Brain pericyte (primary cell): ENCODE measurements around the gene TEAD1.

ENCODE experiments used
- DNase-seq: peaks from one replicate; pipeline ENCODE4 v3.0.0-alpha.2; 2012; ENCODE audit warnings: low read depth, low spot score

Gene TEAD1

DNA sequence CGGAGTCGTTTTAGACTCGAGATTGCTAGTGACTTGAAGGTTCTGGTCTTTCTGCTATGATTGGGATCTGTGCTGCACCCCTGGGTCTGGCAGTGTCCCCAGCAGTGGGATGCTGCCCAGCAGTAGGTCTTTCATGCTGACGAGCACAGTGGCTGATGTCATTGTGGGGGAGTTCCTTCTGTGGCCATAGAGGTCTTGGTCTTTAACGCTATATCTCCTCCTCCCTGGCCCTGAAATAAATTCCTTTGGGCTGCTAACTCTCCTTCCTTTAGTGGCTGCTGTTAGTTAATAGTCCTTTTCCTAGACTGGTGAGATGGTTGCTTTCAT is 136.3 kb downstream of the TEAD1 start:
- no peak for DNase-seq

DNA sequence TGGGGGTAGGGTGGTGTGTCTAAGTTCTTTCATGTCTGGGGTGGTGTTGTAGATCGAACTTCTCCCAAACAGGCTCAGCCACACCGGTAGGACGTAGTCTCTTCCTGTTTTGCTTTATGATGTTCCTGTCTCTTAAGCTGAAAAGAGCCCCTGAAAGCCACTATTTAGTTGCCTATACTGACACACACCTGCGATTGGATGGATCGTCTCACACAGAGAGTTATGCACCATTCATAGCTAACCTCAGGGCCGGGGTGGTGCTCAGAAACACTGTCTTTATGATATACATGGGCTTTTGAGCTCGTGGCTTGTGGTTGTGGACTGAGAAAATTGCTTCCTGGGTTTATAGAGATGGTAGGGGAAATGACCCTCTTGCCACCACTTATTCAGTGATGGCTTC is 137.6 kb downstream of the TEAD1 start:
- DNase-seq: no peak

DNA sequence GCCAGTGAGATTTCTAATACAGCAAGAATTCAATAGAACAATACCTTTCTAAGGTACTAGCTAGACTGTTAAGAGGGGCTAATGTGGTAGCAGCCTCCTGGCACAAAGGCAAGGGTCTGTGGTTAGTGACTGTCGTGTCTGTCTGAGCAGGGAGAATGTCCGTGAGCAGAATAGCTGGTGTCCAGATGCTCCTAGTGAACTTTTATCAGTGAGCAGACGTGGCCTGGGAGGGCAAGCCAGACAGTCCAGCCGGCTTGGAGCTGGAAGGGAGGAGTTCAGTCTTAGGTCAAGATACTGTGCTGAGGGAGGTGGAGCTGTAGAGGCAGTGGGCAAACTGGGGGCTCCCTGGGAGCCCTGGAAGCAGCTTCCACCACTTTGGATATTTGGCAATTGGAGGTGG is 138.6 kb downstream of the TEAD1 start:
- DNase-seq: no peak

DNA sequence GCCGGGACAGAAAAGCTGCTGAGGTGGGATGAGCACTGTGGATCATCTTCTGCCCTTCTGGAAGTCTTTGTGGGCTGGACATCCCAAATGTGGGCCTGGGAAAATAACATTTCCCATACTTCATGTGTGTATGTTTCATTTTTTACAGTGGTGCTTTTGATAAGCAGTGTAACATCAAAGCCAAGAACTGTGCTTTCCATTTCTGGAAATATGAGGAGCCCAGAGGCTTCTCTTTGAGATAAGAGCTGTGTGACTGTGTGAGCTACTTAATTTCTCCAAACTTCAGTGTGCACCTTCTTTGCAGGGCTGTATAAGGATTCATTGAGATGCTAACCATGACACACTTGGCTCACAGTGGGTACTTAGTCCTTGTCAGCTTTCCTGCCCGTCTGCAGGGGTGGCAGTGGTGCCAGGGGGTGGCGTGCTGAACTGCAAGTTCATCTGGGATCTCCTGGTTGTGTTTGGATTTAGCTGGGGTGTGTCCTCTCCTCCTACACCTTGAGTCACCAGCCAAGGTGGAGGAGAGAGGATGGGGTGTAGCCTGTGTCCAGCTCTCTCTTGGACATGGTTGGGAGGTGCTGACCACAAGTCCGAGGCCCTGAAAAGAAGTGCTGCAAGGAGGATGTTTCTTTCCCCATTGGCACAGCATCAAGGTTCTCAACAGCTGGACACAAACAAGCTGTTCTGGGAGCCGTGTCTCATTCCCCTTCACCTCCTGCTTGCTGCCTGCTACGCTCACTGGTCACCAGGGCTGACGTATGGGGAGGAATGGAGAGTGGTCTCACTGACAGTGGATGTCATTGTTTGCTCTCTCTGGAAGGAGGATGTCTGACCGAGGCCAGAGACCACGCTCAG is 139.4 kb downstream of the TEAD1 start:
- DNase-seq: no peak

GRCh38 chr11:12815129-12815480 is 140.9 kb downstream of the TEAD1 start:
- DNase-seq: no peak

- DNase-seq: no peak
Observed at GRCh38 chr11:12815931-12816494, 141.8 kb downstream of the TEAD1 start.

DNA sequence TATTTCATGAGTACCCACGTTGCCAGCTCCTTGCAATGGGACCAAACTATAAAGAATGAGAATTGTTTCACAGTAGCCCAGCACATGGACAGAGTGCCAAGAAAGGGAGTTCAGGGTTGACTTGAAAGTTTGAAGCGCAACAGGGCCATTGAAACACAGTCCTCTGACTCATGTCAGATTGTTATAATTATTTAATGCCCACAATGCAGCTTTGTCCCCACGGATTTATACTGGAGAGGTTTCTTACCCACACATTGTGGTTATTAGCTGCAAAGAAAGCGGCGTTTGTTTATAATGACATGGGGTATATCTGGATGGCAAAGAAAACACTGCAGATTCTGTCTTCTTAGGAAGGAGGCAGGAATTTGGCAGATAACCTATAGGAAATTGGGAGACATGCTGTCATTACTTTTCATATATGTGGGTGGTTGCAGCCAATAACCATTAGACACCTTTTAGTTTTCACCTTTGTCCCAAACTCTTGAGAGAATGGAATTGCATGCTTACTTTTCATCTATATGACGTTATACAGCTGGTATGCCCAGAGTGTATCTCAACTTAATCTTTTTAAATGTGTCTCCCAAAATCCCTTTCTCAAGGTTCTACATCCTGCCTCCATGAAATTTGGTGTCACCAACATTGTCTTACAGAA is 143.6 kb downstream of the TEAD1 start:
- no peak for DNase-seq

DNA sequence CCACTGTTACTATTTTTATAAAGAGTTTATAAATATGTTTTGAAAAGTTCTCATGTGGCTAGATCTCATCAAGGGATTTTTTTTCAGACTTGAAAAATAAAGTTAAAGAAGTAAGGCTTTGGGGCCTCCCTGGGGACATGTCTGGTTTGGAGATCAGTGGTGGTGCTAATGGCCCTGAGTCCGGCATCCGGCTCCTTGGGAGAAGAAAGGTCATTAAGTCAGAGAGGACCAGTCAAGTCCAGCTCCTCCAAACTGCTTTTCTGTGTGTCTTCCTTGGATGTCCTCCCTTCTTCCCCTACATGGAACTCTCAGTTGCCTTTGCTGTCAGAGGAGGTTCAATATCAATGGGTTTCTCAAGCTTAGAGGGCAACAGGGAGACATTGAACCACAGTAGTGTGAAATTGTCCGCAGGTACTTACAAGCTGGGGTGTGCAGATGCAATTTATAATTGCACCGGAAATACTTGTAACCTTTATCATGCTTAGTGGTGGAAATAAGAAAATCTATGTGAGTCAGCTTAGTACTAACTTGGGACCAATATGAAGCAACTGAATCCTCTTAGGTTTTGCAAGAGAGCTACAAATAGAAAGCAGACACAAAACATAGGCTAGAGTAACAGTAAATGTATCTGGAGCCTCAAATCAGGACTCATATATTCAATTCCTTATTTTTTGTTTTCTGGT is 144.3 kb downstream of the TEAD1 start:
- DNase-seq: no peak

DNA sequence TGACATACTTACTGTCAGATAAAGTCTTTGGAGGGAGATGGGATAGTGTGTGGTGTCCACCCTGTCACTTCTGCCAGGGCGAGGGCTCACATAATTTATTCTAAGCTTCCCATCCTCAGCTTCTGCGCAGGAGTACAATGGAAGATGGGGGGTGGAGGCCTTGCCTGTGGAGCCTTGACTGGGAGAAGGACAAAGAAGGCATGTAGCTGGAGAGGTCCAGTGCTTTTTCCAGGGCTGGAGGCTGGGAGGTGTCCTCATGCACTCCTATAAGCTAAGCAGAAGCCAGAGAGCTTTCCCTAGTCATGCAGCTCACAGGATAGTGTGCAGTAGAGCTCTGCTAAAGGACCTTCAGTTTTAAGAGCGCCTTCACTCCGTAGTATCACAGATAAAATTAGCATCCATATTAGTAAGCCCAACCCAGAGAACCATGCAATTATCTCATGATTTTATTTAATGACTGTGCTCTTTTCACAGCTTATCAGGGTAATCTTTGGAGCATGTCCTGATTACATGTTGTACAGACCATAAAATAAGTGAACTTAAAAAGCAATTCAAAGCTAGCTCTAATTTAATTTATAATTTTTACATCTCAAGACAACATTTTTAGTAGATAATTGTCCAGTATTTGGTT is 148.3 kb downstream of the TEAD1 start:
- DNase-seq: no peak

DNA sequence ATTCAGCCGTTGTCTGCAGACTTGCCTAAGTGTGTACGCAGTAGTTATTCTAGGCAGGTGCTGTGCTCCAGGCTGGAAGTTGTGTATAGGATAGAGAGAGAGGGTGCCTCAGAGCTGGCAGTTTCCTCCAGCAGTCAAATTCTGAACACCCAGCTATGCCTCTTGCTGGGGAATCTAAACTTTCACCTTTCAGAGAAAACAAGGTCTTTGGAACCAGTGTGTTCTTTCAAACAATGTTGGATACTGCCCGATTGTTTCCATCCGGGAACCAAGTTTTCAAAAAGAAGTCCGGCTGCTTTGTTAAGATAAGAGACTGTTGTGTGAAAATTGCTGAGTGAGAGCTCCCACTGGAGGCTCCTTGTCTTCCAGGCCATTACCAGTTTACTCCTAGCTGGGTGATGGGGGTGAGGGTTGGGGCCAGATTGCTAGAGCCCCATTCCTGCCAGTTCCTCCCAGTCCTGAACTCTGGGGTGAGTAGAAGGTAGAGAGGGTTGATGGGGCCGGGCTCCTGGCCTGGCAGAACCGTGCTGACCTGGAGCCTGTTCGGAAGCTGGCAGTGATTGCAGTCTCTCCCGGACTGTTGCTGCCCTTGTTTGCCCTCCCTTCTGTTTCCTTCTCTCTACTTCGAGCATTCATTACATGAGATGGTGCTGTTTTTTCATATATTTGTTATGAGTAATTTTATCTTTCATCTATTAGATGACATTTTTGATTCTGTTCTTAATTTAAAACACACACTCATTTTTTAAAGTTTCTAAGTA is 150.2 kb downstream of the TEAD1 start:
- no peak for DNase-seq

DNA sequence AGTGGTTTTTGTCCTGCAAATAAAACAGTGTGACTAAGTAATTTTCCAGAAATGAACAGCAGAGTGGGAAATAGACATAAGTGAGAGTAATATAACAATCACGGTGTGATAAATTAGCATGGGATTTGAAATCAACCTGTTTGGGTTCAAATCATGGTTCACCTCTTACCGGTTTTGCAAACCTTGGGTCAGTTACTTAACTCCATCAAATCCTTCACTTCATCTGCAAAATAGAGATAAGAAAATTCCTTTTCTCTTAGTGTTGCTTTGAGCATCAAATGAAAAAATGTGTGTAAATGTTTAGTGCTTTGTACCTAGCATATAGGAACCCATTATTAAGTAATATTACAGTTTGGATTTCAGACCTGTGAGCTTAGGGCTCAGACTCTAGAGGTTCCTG is 152.2 kb downstream of the TEAD1 start:
- no peak for DNase-seq

GRCh38 chr11:12827369-12827768 is 153.1 kb downstream of the TEAD1 start:
- no peak for DNase-seq

DNA sequence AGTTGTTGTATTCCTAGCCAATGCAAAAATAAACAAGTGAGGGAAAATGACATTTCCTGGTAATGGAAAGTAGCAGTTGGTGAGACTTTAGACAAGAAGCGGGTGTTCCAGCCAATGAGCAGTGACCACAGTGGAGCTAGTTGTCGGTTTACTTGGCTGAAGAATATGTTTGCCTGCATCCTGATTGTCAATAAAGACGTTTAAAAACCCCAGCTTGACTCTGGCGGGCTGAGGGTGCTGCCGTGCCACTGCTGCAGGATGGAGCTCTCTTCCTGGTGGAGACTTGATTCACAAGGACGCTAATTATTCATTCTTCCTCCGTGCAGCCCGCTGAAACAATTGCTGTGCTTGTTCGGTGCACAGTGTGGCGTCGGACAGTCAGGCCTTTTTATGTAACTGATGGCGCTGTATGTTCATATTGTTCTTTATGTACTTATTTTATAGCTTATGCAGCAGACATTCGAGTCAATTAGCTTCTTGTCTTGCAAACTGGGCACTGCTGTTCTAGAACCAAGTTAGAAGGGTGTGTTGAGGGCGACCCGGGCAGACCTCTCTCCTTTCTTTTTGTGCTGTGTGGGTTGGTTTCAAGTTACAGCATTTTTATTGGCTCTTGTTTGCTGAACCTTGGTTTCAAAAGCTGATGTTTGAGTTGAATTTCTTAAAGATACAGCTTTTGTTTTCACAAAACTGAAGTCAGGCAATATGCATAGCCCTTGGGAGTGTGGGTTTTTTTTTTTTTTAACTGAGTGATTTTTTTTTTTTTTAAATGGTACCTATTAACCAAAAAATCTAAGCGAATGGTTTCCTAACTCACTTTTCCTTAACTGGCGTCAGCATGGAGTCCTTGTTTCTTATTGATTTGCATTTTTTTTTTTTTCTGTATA is 153.9 kb downstream of the TEAD1 start:
- DNase-seq: peak; percentile 72

- no peak for DNase-seq
Observed at GRCh38 chr11:12829131-12829530, 154.9 kb downstream of the TEAD1 start.

DNA sequence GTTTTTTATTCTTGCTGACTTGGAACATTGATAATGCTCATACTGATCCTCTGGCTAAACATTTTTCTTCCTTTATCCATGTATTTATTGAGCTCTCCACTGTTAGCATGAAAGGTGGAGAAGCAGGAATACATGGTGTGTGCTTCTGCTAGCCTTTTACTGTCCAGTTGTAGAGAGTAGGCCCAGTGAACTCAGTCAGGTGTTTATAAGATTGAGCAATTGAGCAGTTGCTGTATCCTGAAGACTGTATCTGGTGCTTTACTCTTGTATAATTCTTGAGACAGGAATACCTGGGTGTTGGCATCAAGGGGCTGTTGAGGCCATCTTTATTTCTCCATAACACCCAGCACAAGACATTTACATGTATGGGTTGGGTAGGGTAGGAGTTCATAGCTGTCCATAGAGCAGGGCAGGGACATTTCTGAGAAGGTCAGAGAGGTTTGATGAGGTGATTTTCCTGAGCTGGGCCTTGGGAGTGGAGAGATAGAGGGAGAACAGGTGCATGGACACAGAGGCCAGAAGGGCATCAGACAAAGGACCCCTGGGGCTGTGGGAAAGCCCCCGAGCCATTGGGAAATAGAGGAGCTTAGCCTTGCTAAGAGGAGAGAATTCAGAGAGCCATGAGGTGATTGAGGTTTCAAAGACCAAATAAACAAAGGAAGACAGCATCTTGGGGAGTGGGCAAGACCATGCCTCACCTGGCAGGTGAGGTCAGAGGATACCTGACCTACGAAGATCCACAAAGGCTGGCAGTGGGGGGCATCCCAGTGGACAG is 155.5 kb downstream of the TEAD1 start:
- DNase-seq: no peak

- DNase-seq: no peak
Observed at GRCh38 chr11:12831471-12832202, 157.4 kb downstream of the TEAD1 start.

DNA sequence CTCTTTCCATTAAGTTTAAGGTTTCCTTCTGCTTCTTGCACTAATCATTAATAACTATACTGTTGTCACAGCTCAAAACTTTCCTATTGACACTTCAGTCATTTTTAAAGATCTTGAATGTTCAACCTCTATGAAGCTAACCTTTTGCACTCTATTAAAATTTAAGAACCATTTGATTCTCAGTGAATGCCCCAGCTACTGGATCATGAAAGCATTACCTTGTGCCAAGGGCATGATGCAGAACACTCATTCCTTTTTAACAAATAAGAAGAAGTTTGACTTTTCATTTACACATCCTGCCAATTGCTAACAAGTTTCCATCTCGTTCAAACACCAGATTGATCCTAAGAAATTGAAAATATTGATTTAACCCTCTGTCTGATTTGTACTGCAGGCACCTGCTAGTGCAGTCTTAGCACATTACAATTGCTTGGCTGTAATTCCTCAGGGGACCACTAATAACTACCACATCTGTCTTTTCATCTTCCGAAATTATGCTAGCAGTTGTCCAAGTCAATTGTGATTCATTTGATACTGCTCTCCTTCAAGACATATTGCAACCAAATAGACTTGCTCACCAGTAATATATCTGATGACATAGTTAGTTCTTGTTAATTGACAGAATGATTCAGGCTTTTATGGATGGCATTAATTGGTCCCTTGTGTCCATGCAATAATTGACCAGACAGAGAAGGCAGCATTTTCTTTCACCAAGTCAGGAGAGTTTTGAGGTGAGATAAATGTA is 158.4 kb downstream of the TEAD1 start:
- DNase-seq: no peak

DNA sequence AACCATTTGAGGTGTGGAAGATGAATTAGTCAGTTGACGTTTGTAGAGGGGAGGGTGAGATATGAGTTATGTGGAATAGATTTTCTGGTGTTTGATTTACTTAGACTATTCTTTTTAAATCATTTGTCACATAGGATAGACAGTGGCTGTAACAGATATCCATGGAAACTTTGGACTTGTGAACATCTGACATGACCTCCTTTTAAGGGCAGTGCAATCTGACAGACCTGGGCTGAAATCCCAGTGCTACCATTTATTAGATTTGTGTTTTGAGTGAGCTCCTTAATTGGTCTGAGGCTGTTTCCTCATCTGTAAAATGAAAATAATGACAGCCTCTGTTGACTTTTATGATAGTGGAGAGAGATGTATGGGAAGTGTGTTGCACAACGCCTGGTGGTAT is 159.9 kb downstream of the TEAD1 start:
- DNase-seq: no peak
